Measurements from ENCODE around the gene HOXB7.

- TF ChIP-seq CTCF (IDR thresholded peaks at IDR 0.05) (no peak), POLR2A (IDR thresholded peaks at IDR 0.05) (no peak)
Observed at GRCh38 chr17:48589831-48590606, 20.8 kb downstream of the HOXB7 start, which contains the start of gene HOXB3.

Measured in Peyer's patch (tissue), 4 donors.